AG09309 (cell line): ENCODE data around the gene KDM2B.

Source experiments
- DNase-seq: peaks from one replicate; pipeline ENCODE4 v3.0.0-alpha.2; 2010; ENCODE audit warnings: low read depth
- H3K4me3 ChIP-seq: 2 replicates; pipeline ENCODE4 v1.5.1; 2011; ENCODE audit warnings: mild to moderate bottlenecking, low read depth, low read length, moderate library complexity; ENCODE audit not compliant: control insufficient read depth
- CTCF ChIP-seq: IDR thresholded peaks from 2 replicates; pipeline ENCODE4 v1.5.1; 2011; ENCODE audit warnings: mild to moderate bottlenecking, low read depth, low read length, inconsistent platforms; ENCODE audit not compliant: insufficient read depth, control insufficient read depth; ENCODE audit errors: missing control alignments

The KDM2B gene

GRCh38 chr12:121516437-121517011, 64.3 kb downstream of the KDM2B start:
- no peak for TF ChIP-seq CTCF

DNA sequence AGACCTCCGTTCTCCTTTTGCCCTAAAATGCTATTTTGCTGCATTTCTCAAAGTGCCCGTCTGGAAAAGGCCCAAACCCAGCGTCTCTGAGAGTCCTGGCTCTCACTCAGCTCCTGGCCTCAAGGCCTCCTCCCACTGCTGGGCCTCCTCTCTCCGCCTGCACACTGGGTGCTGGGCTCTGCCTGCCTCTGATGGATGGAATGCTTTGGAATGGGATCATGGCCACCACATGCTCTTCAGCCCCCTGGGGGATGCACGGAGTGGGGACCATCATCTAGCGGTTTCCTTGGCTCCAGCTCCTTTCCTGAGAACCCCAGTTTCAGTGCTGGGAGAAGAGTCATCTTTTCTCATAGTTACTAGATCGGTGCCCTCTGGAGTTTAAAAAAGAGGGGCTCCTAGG, 65.2 kb downstream of the KDM2B start:
- TF ChIP-seq CTCF, result no peak
- no peak for DNase-seq
- H3K4me3 ChIP-seq, result no peak overlapping the region

More at GRCh38 chr12:121516437-121517011, 64.3 kb downstream of the KDM2B start:
- no peak for DNase-seq
- no peak overlapping the region for H3K4me3 ChIP-seq

DNA sequence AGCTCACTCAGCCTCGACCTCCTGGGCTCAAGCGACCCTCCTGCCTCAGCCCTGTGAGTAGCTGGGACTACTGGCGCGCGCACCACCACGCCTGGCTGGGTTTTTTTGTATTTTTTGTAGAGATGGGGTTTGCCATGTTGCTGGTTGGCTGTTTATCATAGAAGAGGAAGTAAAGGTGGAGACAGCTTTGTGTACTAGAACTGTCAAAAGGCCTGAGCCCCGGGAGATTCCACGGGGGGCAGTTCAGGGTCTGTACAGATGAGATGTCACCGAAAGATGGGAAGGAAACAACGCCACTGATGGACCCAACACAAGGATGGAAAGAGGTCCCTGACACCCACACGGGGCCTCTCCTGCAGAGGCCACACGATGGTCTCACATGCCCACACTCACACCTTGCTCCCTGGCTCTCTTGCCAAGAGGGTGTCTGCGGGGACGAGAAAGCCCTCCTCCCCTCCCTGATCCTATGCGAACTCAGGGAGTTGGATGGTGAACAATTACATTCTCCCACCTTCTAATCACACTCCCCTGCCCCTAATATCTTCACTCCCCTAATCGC, 66.6 kb downstream of the KDM2B start:
- no peak for DNase-seq

DNA sequence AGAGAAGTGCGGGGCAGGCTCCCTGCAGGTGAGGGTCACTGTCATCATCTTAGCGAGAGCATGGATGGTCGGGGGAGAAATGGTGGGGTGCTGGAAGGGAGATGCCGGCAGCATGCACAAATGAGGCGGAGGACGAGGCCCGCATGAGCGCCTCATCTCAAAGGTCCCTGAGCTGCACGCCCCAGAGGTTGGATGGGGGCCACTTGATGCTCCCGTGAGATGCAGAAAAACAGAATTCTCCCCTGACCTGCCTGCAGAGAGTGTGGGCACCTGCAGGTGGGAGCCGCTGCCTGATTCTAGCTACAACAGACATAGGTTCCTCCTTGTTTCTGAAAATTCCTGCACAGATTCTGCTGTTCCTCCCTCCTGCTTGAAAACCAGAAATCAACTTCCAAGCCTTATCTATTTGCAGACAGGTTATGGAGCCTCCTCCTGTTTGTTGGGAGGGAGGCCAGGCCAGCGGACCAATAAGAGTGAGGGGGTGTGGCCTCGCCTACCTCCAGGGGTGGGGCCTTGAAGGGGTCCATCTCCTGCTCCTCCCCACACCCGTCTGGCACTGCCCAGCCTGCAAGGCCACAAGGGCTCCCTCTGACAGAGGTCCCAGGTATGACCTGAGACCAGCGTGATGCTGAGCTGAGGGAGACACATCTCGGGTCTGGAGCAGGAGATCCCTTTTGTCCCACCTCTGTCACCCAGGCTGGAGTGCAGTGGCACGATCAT, 67.2 kb downstream of the KDM2B start:
- no peak overlapping the region for H3K4me3 ChIP-seq
- DNase-seq, result no peak
- no peak for TF ChIP-seq CTCF

More for the DNA sequence above, 66.6 kb downstream of the KDM2B start:
- no peak for TF ChIP-seq CTCF
- no peak overlapping the region for H3K4me3 ChIP-seq

DNA sequence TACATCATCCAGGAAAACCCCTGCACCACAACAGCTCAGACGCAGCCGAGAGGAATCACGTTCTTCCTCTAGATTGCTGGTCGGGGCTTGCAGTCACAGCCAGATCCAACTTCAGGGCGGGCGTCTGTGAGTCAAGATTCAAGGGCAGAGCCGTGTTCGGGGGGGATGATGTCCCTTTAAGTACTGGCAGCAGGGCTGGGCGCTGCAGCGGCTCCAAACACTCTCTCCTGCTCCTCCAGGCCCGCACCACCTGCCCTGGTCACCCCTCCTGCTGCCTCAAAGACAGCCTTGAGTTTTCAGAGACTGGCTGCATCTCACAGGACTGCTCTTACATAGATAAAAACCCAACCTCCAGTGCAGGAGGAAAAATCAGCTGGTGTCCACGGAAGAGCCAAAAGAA, 68.3 kb downstream of the KDM2B start:
- no peak for DNase-seq
- no peak overlapping the region for H3K4me3 ChIP-seq
- TF ChIP-seq CTCF, result no peak

GRCh38 chr12:121511916-121512315, 68.9 kb downstream of the KDM2B start:
- H3K4me3 ChIP-seq, result no peak overlapping the region
- no peak for DNase-seq
- TF ChIP-seq CTCF, result no peak

DNA sequence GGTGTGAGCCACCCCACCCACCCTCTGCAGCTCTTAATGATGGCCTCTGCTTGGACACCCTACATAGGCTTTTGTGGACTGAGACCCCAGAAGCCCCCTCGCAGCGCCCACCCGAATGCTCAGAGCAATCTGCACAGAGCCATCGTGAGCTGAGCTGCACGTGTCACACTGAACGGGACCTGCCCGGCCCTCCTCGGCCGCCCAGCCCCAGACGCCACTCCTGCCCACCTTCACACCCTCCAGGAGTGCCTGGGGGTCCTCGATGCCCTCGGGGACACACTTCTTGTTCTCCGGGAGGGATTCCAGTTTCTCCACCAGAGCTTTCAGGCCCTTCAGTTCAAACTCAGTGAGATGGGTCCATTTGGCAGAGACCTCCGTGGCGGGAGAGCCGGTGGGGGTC, 71.5 kb downstream of the KDM2B start:
- no peak overlapping the region for H3K4me3 ChIP-seq
- no peak for TF ChIP-seq CTCF
- DNase-seq, result no peak
